GM12878 (cell line): ENCODE results near the gene MAP3K1. TPM values are rescaled to one million over a fixed set of nuclear protein-coding genes. Genes with fewer than 3 reads are reported as not detected.

Source experiments
- ATAC-seq: fragments of 200-7000 bp; cut with Tn5 transposase; 3 replicates; pipeline ENCODE4 v1.9.1; 2020; ENCODE audit warnings: mild to moderate bottlenecking, moderate library complexity
- BruUV-seq: library from RNA; stranded (reverse); fragments of 400-500 nt; replicated peaks from 2 replicates; lab custom pipeline; 2021; lab: Mats Ljungman, UMichigan
- CTCF ChIA-PET: fragments of 300-600 bp; sonication (Branson Sonifier 250); formaldehyde crosslinking; extraction: SDS; loops from one replicate; lab custom pipeline; 2021; ENCODE audit warnings: inconsistent platforms; lab: Yijun Ruan, JAX
- POLR2A ChIA-PET: fragments of 350-600 bp; formaldehyde crosslinking; extraction: SDS; loops from one replicate; lab custom pipeline; 2021; ENCODE audit warnings: inconsistent platforms; lab: Charles Lee
- RAD21 ChIA-PET: fragments of 300-600 bp; sonication (Branson Sonifier 250); formaldehyde crosslinking; loops from one replicate; lab custom pipeline; 2023; ENCODE audit warnings: antibody characterized with exemption; ENCODE audit not compliant: unreplicated experiment; lab: Charles Lee
- SMC1A ChIA-PET: fragments of 300-600 bp; sonication (Branson Sonifier 250); formaldehyde crosslinking; loops from one replicate; lab custom pipeline; 2023; ENCODE audit not compliant: unreplicated experiment, uncharacterized antibody; lab: Charles Lee
- DNase-seq: peaks from one replicate; pipeline ENCODE4 v3.0.0-alpha.2; 2011; ENCODE audit warnings: low read depth, low spot score
- FAIRE-seq: peaks from 3 replicates; lab custom pipeline; 2011; peaks lifted over from hg19 to GRCh38; lab: Jason Lieb, UNC
- H2AFZ ChIP-seq: 2 replicates; pipeline ENCODE4 v1.6.0; 2011; ENCODE audit warnings: low read depth, low read length, control low read depth; ENCODE audit not compliant: control insufficient read depth
- H3K27ac ChIP-seq: 2 replicates; pipeline ENCODE4 v1.5.1; 2011; ENCODE audit warnings: control low read depth; ENCODE audit not compliant: control insufficient read depth, insufficient read depth
- H3K27me3 ChIP-seq, 2 experiments: replicated peaks in 1 of 2; 2 replicates each; pipeline versions ENCODE4 v1.6.0 to v1.6.1; 2011; ENCODE audit warnings: low read length in 1 of 2; ENCODE audit not compliant: control insufficient read depth in 2 of 2, insufficient read depth in 2 of 2
- H3K36me3 ChIP-seq, 2 experiments: 2 replicates each; pipeline ENCODE4 v1.5.1; 2011; ENCODE audit warnings: low read length in 1 of 2; ENCODE audit not compliant: control insufficient read depth in 2 of 2, insufficient read depth in 2 of 2
- H3K4me1 ChIP-seq: 2 replicates; pipeline ENCODE4 v1.6.1; 2011; ENCODE audit warnings: mild to moderate bottlenecking, low read length, moderate library complexity, mixed read lengths; ENCODE audit not compliant: control insufficient read depth, insufficient read depth
- H3K4me2 ChIP-seq: 2 replicates; pipeline ENCODE4 v1.6.0; 2011; ENCODE audit warnings: control low read depth; ENCODE audit not compliant: control insufficient read depth, insufficient read depth
- H3K4me3 ChIP-seq: fragments of 200-600 bp; sonication (generic); 2 replicates; pipeline ENCODE4 v1.5.1; 2016
- H3K79me2 ChIP-seq: 2 replicates; pipeline ENCODE4 v1.6.0; 2011; ENCODE audit warnings: low read length; ENCODE audit not compliant: control insufficient read depth, insufficient read depth
- H3K9ac ChIP-seq: 2 replicates; pipeline ENCODE4 v1.8.0; 2011; ENCODE audit warnings: low read length, control low read depth, mixed read lengths; ENCODE audit not compliant: control insufficient read depth, insufficient read depth
- H3K9me3 ChIP-seq: replicated peaks from 3 replicates; pipeline ENCODE4 v1.5.1; 2011; ENCODE audit warnings: mild to moderate bottlenecking, low read length; ENCODE audit not compliant: control insufficient read depth, insufficient read depth
- H4K20me1 ChIP-seq: 2 replicates; pipeline ENCODE4 v1.6.0; 2011; ENCODE audit not compliant: control insufficient read depth, insufficient read depth
- ATF7 ChIP-seq: fragments of 450-650 bp; IDR thresholded peaks from 2 replicates; pipeline ENCODE4 v1.6.1; 2016; ENCODE audit warnings: low read depth, mild to moderate bottlenecking
- CBX3 ChIP-seq: fragments of 200-600 bp; sonication (generic); IDR thresholded peaks from 2 replicates; pipeline ENCODE4 v1.6.1; 2016; ENCODE audit warnings: low read depth, borderline replicate concordance
- CREB1 ChIP-seq: IDR thresholded peaks from 2 replicates; pipeline ENCODE4 v1.6.1; 2012; ENCODE audit warnings: low read depth, mild to moderate bottlenecking, inconsistent platforms
- DPF2 ChIP-seq: fragments of 450-650 bp; IDR thresholded peaks from 2 replicates; pipeline ENCODE4 v1.6.1; 2017; ENCODE audit warnings: mild to moderate bottlenecking
- IKZF2 ChIP-seq, 2 experiments: fragments of 450-650 bp; IDR thresholded peaks; 2 replicates each; pipeline ENCODE4 v1.6.1; 2017; ENCODE audit warnings: mild to moderate bottlenecking in 2 of 2, moderate library complexity in 2 of 2
- SMC3 ChIP-seq: IDR thresholded peaks from 2 replicates; pipeline ENCODE4 v1.6.1; 2011; ENCODE audit warnings: low read length, improper control_type of control experiment, borderline replicate concordance
- ZNF274 ChIP-seq: IDR thresholded peaks from one replicate; pipeline ENCODE4 v1.8.0; 2011; ENCODE audit not compliant: insufficient read length, insufficient read depth
- ZNF384 ChIP-seq: IDR thresholded peaks from 2 replicates; pipeline ENCODE4 v1.6.1; 2012; ENCODE audit warnings: low read depth, mild to moderate bottlenecking, low read length, improper control_type of control experiment, borderline replicate concordance
- WGBS: methylation state at CpG from one replicate; pipeline ENCODE4 v1.1.6; 2016; ENCODE audit warnings: low lambda C conversion rate; ENCODE audit not compliant: insufficient replicate concordance, insufficient coverage; ENCODE audit errors: missing lambda C conversion rate; 5-methylcytosine and 5-hydroxymethylcytosine counted together
- in situ Hi-C: fragments of 300-500 bp; cut with MboI; formaldehyde crosslinking; loops from 9 replicates; pipeline ENCODE4 v1.14.3; 2018; ENCODE audit warnings: mixed read lengths
- intact Hi-C: fragments of 100-400 bp; cut with micrococcal nuclease; formaldehyde crosslinking; loops from one replicate; pipeline ENCODE4 v1.14.2; 2022; ENCODE audit not compliant: unreplicated experiment
- polyA plus RNA-seq, 11 experiments: library from polyadenylated mRNA; depleted of rRNA in 4 of 11; unstranded in 6 of 11; stranded (reverse) in 5 of 11; fragments of >200 nt; fragmentation: Nextera tagmentation in 4 of 11; fragmentation: Illumina TruSeq in 1 of 11; extraction: Ambion mirVana in 4 of 11; extraction: Trizol in 1 of 11; gene quantifications; 1 replicate in 1 of 11; 2 replicates in 10 of 11; pipeline versions ENCODE4 v1.2.1 to v1.2.3, GENCODE V29; 2011 to 2016; ENCODE audit warnings: inconsistent platforms in 2 of 11, missing spikeins in 2 of 11, low read depth in 1 of 11
- total RNA-seq, 4 experiments: library from RNA; depleted of rRNA in 3 of 4; stranded (reverse); fragments of >200 nt in 3 of 4; fragmentation: Illumina TruSeq in 1 of 4; extraction: Trizol in 1 of 4; gene quantifications; 2 replicates each; pipeline versions ENCODE4 v1.2.1 to v1.2.3, GENCODE V29; 2013 to 2021
- TF ChIP-seq, protein P1 (sequence below): fragments of 450-650 bp; IDR thresholded peaks from 2 replicates; pipeline ENCODE4 v1.6.1; 2016; ENCODE audit warnings: mild to moderate bottlenecking
- TF ChIP-seq, protein P2 (sequence below): fragments of 450-650 bp; IDR thresholded peaks from 2 replicates; pipeline ENCODE4 v1.6.1; 2017; ENCODE audit warnings: low read depth, mild to moderate bottlenecking, moderate library complexity
- TF ChIP-seq, protein P3 (sequence below): fragments of 450-650 bp; IDR thresholded peaks from 2 replicates; pipeline ENCODE4 v1.6.1; 2016; ENCODE audit warnings: mild to moderate bottlenecking, moderate library complexity, borderline replicate concordance

The MAP3K1 gene
- total and polyA plus RNA-seq, 10 of the 15 experiments (the other 5 are each of a cell fraction or from before 2014, with no cell fraction given) = 7.5 to 24.6 (median 12.6) TPM

DNA sequence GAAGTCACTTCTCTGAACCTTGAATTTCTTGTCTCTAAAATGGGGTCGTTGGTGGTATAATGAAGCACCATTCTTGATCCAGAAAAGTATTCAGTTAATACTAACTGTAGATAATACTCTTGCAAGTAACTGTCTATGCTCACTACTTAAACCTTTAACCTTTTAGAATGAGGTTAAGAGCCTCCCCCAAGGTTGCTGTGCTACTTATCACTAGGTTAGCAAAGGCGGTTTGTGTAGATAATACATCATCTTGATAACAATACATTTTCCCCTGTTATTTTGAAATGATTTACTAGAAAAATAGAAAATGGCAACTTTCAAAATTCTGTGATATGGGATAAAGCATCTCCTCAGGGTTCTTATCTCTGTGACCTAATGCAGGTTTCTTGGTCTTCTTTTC, 12.6 kb downstream of the MAP3K1 start (continued):
- TF ChIP-seq, protein P1, sequence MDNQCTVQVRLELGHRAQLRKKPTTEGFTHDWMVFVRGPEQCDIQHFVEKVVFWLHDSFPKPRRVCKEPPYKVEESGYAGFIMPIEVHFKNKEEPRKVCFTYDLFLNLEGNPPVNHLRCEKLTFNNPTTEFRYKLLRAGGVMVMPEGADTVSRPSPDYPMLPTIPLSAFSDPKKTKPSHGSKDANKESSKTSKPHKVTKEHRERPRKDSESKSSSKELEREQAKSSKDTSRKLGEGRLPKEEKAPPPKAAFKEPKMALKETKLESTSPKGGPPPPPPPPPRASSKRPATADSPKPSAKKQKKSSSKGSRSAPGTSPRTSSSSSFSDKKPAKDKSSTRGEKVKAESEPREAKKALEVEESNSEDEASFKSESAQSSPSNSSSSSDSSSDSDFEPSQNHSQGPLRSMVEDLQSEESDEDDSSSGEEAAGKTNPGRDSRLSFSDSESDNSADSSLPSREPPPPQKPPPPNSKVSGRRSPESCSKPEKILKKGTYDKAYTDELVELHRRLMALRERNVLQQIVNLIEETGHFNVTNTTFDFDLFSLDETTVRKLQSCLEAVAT = no peak
- TF ChIP-seq SMC3 = no peak
- TF ChIP-seq DPF2 = no peak
- no peak for TF ChIP-seq CBX3
- no peak for TF ChIP-seq IKZF2 (IDR thresholded peaks at IDR 0.05)

DNA sequence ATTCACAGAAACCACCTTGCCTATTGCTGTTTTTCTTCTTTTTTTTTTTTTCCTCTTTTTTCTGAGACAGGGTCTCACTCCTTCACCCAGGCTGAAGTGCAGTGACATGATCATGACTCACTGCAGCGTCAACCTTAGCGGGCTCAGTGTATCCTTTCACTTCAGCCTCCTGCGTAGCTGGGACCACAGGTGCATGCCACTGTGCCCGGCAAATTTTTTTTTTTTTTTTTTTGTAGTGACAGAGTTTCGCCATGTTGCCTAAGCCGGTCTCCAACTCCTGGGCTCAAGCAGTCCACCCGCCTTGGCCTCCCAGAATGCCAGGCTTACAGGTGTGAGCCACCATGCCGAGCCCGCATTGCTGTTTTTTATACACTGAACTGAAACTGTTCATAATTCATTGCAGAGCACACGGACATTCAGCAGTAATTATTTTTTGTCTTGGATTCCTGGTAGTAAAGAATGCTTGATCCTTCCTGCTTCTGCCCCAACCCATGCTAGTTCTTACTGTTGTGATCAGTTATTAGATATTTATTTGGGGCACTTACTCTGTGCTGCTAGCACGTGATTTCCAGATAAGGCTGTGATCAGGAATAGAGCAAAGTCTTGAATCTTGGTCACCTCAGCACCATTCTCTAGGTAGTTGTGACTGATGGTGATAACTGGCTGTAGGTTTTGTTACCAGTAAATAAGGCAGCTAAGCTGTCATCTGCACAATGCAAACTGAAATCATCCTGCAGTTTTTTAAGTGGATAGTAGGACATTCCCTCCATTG, 14.0 kb downstream of the MAP3K1 start:
- H3K4me3 ChIP-seq = peak overlapping the region; percentile 15; the same call in 1 of the 2 replicates
- no TSS peak for BruUV-seq
- DNase-seq (no peak), FAIRE-seq (no peak), ATAC-seq (peak; percentile 82)
- no peak overlapping the region for H3K27ac ChIP-seq
- CTCF ChIA-PET = interaction anchor here (0.6 to 5.2 kb wide), 5 partner anchors 8 to 559 kb away, joined by 3 to 55 read pairs (median 5); no protein-coding TSS in a partner anchor
- peaks cover 9% of the 10 kb centered on the region for H3K79me2 ChIP-seq
- no peaks in the 10 kb centered on the region for H3K9me3 ChIP-seq
- H4K20me1 ChIP-seq = peaks cover 2% of the 10 kb centered on the region; the same call in 1 of the 2 replicates
- H3K4me1 ChIP-seq = peaks cover 7% of the 10 kb centered on the region
- no peak overlapping the region; the same call in 1 of the 2 replicates for H3K9ac ChIP-seq
- POLR2A ChIA-PET = interaction anchor here (0.7 to 1.2 kb wide), 3 partner anchors 9 to 159 kb away, joined by 3 to 4 read pairs (median 3); no protein-coding TSS in a partner anchor
- H3K36me3 ChIP-seq = no peaks in the 10 kb centered on the region; a peak in 2 of 4 replicates
- H3K4me2 ChIP-seq = peak overlapping the region; percentile 87
- WGBS = 50% methylated on average over 10 of the region's 11 CpGs
- intact Hi-C loops = no loop called here
- SMC1A ChIA-PET = interaction anchor here (0.6 to 5.7 kb wide), 9 partner anchors 8 to 1737 kb away, joined by 3 to 49 read pairs (median 6); no protein-coding TSS in a partner anchor
- in situ Hi-C loops = no loop called here
- peak overlapping the region; percentile 45; the same call in 1 of the 2 replicates for H2AFZ ChIP-seq
- RAD21 ChIA-PET = interaction anchor here (0.6 to 4.8 kb wide), 10 partner anchors 9 to 559 kb away, joined by 3 to 37 read pairs (median 4); no protein-coding TSS in a partner anchor
- H3K27me3 ChIP-seq = no peaks in the 10 kb centered on the region
- TF ChIP-seq ATF7 (peak; percentile 18; the same call in 1 of the 2 replicates), ZNF274 (no peak), ZNF384 (peak; percentile 62; the same call in 1 of the 2 replicates), CREB1 (peak; percentile 65; the same call in 1 of the 2 replicates)
- TF ChIP-seq, protein P2, sequence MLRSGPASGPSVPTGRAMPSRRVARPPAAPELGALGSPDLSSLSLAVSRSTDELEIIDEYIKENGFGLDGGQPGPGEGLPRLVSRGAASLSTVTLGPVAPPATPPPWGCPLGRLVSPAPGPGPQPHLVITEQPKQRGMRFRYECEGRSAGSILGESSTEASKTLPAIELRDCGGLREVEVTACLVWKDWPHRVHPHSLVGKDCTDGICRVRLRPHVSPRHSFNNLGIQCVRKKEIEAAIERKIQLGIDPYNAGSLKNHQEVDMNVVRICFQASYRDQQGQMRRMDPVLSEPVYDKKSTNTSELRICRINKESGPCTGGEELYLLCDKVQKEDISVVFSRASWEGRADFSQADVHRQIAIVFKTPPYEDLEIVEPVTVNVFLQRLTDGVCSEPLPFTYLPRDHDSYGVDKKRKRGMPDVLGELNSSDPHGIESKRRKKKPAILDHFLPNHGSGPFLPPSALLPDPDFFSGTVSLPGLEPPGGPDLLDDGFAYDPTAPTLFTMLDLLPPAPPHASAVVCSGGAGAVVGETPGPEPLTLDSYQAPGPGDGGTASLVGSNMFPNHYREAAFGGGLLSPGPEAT = no peak
- TF ChIP-seq, protein P3, sequence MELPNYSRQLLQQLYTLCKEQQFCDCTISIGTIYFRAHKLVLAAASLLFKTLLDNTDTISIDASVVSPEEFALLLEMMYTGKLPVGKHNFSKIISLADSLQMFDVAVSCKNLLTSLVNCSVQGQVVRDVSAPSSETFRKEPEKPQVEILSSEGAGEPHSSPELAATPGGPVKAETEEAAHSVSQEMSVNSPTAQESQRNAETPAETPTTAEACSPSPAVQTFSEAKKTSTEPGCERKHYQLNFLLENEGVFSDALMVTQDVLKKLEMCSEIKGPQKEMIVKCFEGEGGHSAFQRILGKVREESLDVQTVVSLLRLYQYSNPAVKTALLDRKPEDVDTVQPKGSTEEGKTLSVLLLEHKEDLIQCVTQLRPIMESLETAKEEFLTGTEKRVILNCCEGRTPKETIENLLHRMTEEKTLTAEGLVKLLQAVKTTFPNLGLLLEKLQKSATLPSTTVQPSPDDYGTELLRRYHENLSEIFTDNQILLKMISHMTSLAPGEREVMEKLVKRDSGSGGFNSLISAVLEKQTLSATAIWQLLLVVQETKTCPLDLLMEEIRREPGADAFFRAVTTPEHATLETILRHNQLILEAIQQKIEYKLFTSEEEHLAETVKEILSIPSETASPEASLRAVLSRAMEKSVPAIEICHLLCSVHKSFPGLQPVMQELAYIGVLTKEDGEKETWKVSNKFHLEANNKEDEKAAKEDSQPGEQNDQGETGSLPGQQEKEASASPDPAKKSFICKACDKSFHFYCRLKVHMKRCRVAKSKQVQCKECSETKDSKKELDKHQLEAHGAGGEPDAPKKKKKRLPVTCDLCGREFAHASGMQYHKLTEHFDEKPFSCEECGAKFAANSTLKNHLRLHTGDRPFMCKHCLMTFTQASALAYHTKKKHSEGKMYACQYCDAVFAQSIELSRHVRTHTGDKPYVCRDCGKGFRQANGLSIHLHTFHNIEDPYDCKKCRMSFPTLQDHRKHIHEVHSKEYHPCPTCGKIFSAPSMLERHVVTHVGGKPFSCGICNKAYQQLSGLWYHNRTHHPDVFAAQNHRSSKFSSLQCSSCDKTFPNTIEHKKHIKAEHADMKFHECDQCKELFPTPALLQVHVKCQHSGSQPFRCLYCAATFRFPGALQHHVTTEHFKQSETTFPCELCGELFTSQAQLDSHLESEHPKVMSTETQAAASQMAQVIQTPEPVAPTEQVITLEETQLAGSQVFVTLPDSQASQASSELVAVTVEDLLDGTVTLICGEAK = no peak
- TF ChIP-seq, protein P1 = peak; percentile 51; the same call in 1 of the 2 replicates
